ENCODE data around the gene CNTN1. TPM values are rescaled to one million over a fixed set of nuclear protein-coding genes. Genes with fewer than 3 reads are reported as not detected.
A peak's percentile ranks its signal among the peaks of the same experiment; 100 is the strongest.

CNTN1 gene
- total RNA-seq, 2 donors from 2014 or later, result 16.3 to 33.6 TPM

DNA sequence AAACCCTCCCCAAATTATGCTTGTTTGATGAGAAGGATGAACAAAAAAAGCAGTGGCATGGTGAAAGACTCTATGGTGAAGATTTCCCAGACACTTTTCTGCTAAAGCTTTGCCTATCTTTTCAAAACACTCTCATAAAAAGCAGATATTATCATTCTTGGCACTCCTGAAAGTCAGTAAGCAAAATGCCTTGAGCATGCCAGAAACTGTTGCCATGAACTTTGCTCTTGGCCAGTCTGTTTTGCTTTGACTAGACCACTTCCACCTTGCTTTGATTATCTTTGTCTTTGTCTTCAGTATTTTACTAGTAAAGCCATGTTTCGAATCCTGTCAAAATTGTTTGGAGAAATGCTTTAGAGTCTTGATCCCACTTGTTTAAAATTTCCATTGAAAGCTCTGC, 110.4 kb downstream of the CNTN1 start:
- peak; percentile 30 for TF ChIP-seq POLR2AphosphoS5 (IDR thresholded peaks at IDR 0.05)
- TF ChIP-seq POLR2A (IDR thresholded peaks at IDR 0.05), result no peak
- Histone ChIP-seq H3K27ac (no peak overlapping the region), H3K36me3 (no peaks in the 10 kb centered on the region), H3K9me3 (no peaks in the 10 kb centered on the region), H3K4me3 (no peak overlapping the region), H3K27me3 (replicated peaks; ENCODE audit: insufficient read depth) (no peaks in the 10 kb centered on the region), H3K4me1 (replicated peaks) (no peaks in the 10 kb centered on the region)
- DNase-seq (ENCODE audit: low spot score), result no peak
- intact Hi-C loops (cut with DNase I), result no loop called here
- 3% methylated on average over 1 of the region's 1 CpG for WGBS

GRCh38 chr12:40819436-40820108, 127.3 kb downstream of the CNTN1 start:
- Histone ChIP-seq H3K4me1 (replicated peaks) (no peaks in the 10 kb centered on the region), H3K4me3 (no peak overlapping the region), H3K36me3 (no peaks in the 10 kb centered on the region), H3K27me3 (replicated peaks; ENCODE audit: insufficient read depth) (no peaks in the 10 kb centered on the region), H3K27ac (no peak overlapping the region), H3K9me3 (no peaks in the 10 kb centered on the region)
- no peak for DNase-seq (ENCODE audit: low spot score)
- intact Hi-C loops (cut with DNase I), result no loop called here
- 46% methylated on average over 12 of the region's 12 CpGs for WGBS
- TF ChIP-seq POLR2AphosphoS5 (IDR thresholded peaks at IDR 0.05) (no peak), POLR2A (IDR thresholded peaks at IDR 0.05) (no peak)
- TF ChIP-seq, protein P1, sequence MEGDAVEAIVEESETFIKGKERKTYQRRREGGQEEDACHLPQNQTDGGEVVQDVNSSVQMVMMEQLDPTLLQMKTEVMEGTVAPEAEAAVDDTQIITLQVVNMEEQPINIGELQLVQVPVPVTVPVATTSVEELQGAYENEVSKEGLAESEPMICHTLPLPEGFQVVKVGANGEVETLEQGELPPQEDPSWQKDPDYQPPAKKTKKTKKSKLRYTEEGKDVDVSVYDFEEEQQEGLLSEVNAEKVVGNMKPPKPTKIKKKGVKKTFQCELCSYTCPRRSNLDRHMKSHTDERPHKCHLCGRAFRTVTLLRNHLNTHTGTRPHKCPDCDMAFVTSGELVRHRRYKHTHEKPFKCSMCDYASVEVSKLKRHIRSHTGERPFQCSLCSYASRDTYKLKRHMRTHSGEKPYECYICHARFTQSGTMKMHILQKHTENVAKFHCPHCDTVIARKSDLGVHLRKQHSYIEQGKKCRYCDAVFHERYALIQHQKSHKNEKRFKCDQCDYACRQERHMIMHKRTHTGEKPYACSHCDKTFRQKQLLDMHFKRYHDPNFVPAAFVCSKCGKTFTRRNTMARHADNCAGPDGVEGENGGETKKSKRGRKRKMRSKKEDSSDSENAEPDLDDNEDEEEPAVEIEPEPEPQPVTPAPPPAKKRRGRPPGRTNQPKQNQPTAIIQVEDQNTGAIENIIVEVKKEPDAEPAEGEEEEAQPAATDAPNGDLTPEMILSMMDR (IDR thresholded peaks at IDR 0.05), result no peak

DNA sequence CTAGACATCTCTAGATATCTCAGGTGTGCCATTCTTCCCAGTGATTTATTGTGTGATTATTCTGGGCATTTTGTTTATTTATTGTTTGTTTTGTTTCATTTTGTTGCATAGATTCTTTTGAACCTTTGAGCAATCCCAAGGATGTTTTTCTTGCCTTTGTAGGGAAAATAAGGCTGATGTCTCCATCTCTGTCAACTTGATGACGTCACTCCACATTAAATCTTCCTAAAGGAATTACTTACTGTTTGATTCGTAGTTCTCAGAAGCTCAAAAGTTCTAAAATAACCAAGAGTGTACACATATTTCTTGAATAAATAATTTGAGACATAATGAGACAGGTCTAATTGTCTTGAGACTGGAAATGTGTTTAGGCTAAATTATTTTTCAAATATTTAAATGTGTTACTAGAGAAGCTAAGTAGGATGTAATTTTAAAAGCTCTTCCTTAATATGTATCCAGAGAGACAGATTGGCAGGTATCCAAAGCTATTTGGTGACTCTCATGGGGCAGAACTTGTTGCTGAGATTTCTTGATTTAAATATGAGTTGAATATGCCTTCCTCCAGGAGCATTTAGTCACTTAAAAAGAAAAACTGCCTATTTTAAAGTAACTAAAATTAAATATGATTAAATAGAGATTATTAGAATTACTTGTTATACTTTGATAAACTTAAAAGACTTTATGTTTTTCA, 128.7 kb downstream of the CNTN1 start:
- no peak overlapping the region for H3K4me3 ChIP-seq
- H3K27ac ChIP-seq, result no peak overlapping the region
- TF ChIP-seq, protein P1 (IDR thresholded peaks at IDR 0.05), result no peak
- TF ChIP-seq POLR2A (IDR thresholded peaks at IDR 0.05) (no peak), POLR2AphosphoS5 (IDR thresholded peaks at IDR 0.05) (no peak)
- no peaks in the 10 kb centered on the region for H3K9me3 ChIP-seq
- H3K36me3 ChIP-seq, result no peaks in the 10 kb centered on the region
- 71% methylated on average over 2 of the region's 2 CpGs for WGBS
- H3K4me1 ChIP-seq (replicated peaks), result no peaks in the 10 kb centered on the region
- no peaks in the 10 kb centered on the region for H3K27me3 ChIP-seq (replicated peaks; ENCODE audit: insufficient read depth)
- no peak for DNase-seq (ENCODE audit: low spot score)
- intact Hi-C loops (cut with DNase I), result no loop called here

- H3K27ac ChIP-seq, result no peak overlapping the region
- no peak for DNase-seq (ENCODE audit: low spot score)
- H3K4me3 ChIP-seq, result no peak overlapping the region
- no peaks in the 10 kb centered on the region for H3K9me3 ChIP-seq
- H3K36me3 ChIP-seq, result no peaks in the 10 kb centered on the region
- TF ChIP-seq, protein P1 (IDR thresholded peaks at IDR 0.05), result no peak
- no peak for TF ChIP-seq POLR2A (IDR thresholded peaks at IDR 0.05)
- TF ChIP-seq POLR2AphosphoS5 (IDR thresholded peaks at IDR 0.05), result no peak
- no peaks in the 10 kb centered on the region for H3K27me3 ChIP-seq (replicated peaks; ENCODE audit: insufficient read depth)
- H3K4me1 ChIP-seq (replicated peaks), result no peaks in the 10 kb centered on the region
- intact Hi-C loops (cut with DNase I), result no loop called here
These were observed 132.9 kb downstream of the CNTN1 start for GRCh38 chr12:40825156-40825555.

DNA sequence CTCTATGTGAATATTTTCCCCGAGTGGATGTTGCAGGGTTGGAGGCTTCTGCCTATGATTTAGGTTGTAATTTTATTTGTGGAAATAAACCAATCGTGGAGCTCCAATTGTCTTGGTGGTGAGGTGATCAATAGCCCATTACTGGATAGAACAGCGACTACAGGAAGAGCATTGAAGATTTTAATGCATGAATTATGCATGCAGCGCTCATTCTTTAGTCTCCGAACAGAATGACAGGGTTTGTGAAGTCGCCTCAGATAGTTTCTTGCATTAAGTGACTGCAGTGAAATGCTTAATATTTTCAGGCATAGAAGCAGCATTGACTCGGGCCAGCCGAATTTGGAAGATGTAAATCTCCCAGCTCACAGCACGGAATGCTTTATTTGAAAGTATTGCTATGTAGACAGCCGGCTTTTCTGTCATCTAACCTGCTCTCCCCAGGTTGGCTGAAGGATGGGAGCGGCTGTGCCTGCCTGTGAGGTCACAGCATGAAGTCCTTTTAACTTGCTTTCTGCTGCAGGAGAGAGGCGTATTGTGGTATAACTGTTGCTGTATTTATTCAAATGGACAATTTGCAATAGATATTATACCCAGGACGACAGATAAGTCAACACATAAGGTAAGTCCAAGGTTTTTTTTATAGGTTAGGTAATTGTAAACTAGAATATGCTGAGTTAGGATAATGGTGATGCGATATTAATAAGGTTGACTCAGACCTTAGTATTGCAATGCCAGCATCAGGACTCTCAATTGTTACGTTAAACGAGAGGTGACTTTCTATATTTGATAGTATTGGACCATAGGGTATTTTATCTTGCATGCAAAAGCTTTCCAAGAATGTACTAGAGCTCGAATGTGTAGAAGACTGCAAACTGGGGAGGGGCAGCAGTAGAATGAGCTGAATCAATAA, 135.7 kb downstream of the CNTN1 start:
- H3K9me3 ChIP-seq, result no peaks in the 10 kb centered on the region
- 47% methylated on average over 17 of the region's 17 CpGs for WGBS
- no peaks in the 10 kb centered on the region for H3K36me3 ChIP-seq
- intact Hi-C loops (cut with DNase I), result no loop called here
- H3K4me3 ChIP-seq, result no peak overlapping the region
- H3K27ac ChIP-seq, result no peak overlapping the region
- no peaks in the 10 kb centered on the region for H3K4me1 ChIP-seq (replicated peaks)
- DNase-seq (ENCODE audit: low spot score), result no peak
- TF ChIP-seq POLR2A (IDR thresholded peaks at IDR 0.05), result no peak
- no peak for TF ChIP-seq POLR2AphosphoS5 (IDR thresholded peaks at IDR 0.05)
- TF ChIP-seq, protein P1 (IDR thresholded peaks at IDR 0.05), result no peak
- no peaks in the 10 kb centered on the region for H3K27me3 ChIP-seq (replicated peaks; ENCODE audit: insufficient read depth)

Data from prostate gland (tissue), 2 donors.